ENCODE data around the gene URB1.

- TF ChIP-seq CTCF (conservative IDR thresholded peaks at IDR 0.05; ENCODE audit: low read length) = no peak
- no peak for TF ChIP-seq EZH2phosphoT487 (IDR thresholded peaks at IDR 0.05; ENCODE audit: borderline replicate concordance)
These were observed 3.3 kb downstream of the URB1 start for GRCh38 chr21:32389337-32390015.

Data from Loucy (cell line).